ENCODE results near the gene WDR74. TPM values are rescaled to one million over a fixed set of nuclear protein-coding genes. Genes with fewer than 3 reads are reported as not detected.

WDR74 gene
- total and polyA plus RNA-seq, 9 of the 15 experiments (the other 6 are each of a cell fraction or from before 2014, with no cell fraction given): 32.7 to 210 (median 114) TPM

GRCh38 chr11:62805076-62805892, 34.1 kb downstream of the WDR74 start, which contains the start of gene NXF1 (continued):
- TF ChIP-seq NRF1 (conservative IDR thresholded peaks at IDR 0.05 in 1 of 2, IDR thresholded peaks at IDR 0.05 in 1 of 2) (peak; percentile 97), CUX1 (CRISPR knock-in tag; IDR thresholded peaks at IDR 0.05) (no peak), COPS2 (conservative IDR thresholded peaks at IDR 0.05) (no peak), KDM4B (IDR thresholded peaks at IDR 0.05; ENCODE audit: borderline replicate concordance in 2 of 2, low read depth in 1 of 2) (no peak), RHOXF2B (CRISPR knock-in tag; conservative IDR thresholded peaks at IDR 0.05) (no peak; the same call in 1 of the 2 replicates), FOXP4 (CRISPR knock-in tag; IDR thresholded peaks at IDR 0.05; ENCODE audit: borderline replicate concordance) (peak; percentile 93; the same call in 1 of the 2 replicates), ZNF695 (CRISPR knock-in tag; IDR thresholded peaks at IDR 0.05) (no peak), CREB5 (CRISPR knock-in tag; IDR thresholded peaks at IDR 0.05) (peak; percentile 54; the same call in 1 of the 2 replicates), HDAC8 (tag; IDR thresholded peaks at IDR 0.05) (no peak), ZNF76 (CRISPR knock-in tag; IDR thresholded peaks at IDR 0.05; ENCODE audit: borderline replicate concordance) (0 out of 2 replicates have a peak, but pooled peaks have one; percentile 22), HDGF (IDR thresholded peaks at IDR 0.05) (no peak), BRD4 (IDR thresholded peaks at IDR 0.05) (no peak), TAF15 (IDR thresholded peaks at IDR 0.05; ENCODE audit: low read depth, low read length) (no peak), ZNF395 (CRISPR knock-in tag; IDR thresholded peaks at IDR 0.05) (no peak)

Data from K562 (cell line).